Body of pancreas (tissue), 4 donors: ENCODE results near the gene AGAP1.

Source experiments
- CTCF ChIP-seq, 7 experiments: fragments of 450-650 bp in 4 of 7; fragments of 200-600 bp in 3 of 7; sonication (generic) in 3 of 7; IDR thresholded peaks; one replicate each; pipeline ENCODE4 v1.5.1; 2016 to 2019; ENCODE audit warnings: antibody characterized with exemption in 7 of 7
- POLR2A ChIP-seq, 3 donors: fragments of 450-650 bp; IDR thresholded peaks; one replicate each; pipeline ENCODE4 v1.6.1; 2016; ENCODE audit warnings: antibody characterized with exemption in 3 of 3, mild to moderate bottlenecking in 2 of 3

GRCh38 chr2:235914756-235915155 lies 420.9 kb downstream of the AGAP1 start:
- TF ChIP-seq POLR2A (IDR thresholded peaks at IDR 0.05) (no peak), CTCF (IDR thresholded peaks at IDR 0.05) (no peak)
